HL-60 (cell line): ENCODE results near the gene JMJD7.

ENCODE experiments used
- DNase-seq, 2 experiments: peaks; one replicate each; pipeline ENCODE4 v3.0.0-alpha.2; 2010 to 2020; ENCODE audit warnings: low read depth in 1 of 2, low spot score in 1 of 2
- H3K27ac ChIP-seq: fragments of 250-450 bp; sonication (Bioruptor Pico); replicated peaks from 2 replicates; pipeline ENCODE4 v1.5.1; 2020; ENCODE audit warnings: mild to moderate bottlenecking, moderate library complexity
- H3K27me3 ChIP-seq: fragments of 250-450 bp; sonication (Bioruptor Pico); 2 replicates; pipeline ENCODE4 v1.5.1; 2021; ENCODE audit warnings: mild to moderate bottlenecking, moderate library complexity; ENCODE audit not compliant: insufficient read depth, poor library complexity, severe bottlenecking
- H3K4me3 ChIP-seq: replicated peaks from 2 replicates; pipeline ENCODE4 v1.5.1; 2011; ENCODE audit warnings: mild to moderate bottlenecking, control low read depth, low read length; ENCODE audit not compliant: insufficient read depth
- CTCF ChIP-seq: IDR thresholded peaks from one replicate; pipeline ENCODE4 v1.5.1; 2011; ENCODE audit warnings: low read length, control low read depth, inconsistent platforms; ENCODE audit not compliant: insufficient read depth
- GABPA ChIP-seq: IDR thresholded peaks from 2 replicates; pipeline ENCODE4 v1.6.1; 2012; ENCODE audit warnings: low read depth
- POLR2AphosphoS5 ChIP-seq: IDR thresholded peaks from 2 replicates; pipeline ENCODE4 v1.6.1; 2012; ENCODE audit warnings: low read depth
- SPI1 ChIP-seq: IDR thresholded peaks from 2 replicates; pipeline ENCODE4 v1.6.1; 2012; ENCODE audit warnings: low read depth, mild to moderate bottlenecking, borderline replicate concordance
- TF ChIP-seq, protein P1 (sequence below): IDR thresholded peaks from 2 replicates; pipeline ENCODE4 v1.6.1; 2012; ENCODE audit warnings: low read depth; ENCODE audit not compliant: insufficient replicate concordance

Gene JMJD7

GRCh38 chr15:41810651-41811431 lies 17.1 kb upstream of the JMJD7 start:
- no peak for DNase-seq

GRCh38 chr15:41811432-41812195 lies 16.3 kb upstream of the JMJD7 start:
- peak; percentile 41 to 84 for DNase-seq
- peak; percentile 83 for TF ChIP-seq CTCF
- TF ChIP-seq POLR2AphosphoS5: no peak
- no peaks in the 10 kb centered on the region for H3K27me3 ChIP-seq
- H3K4me3 ChIP-seq: no peak overlapping the region
- no peak overlapping the region for H3K27ac ChIP-seq

More at GRCh38 chr15:41810651-41811431, 17.1 kb upstream of the JMJD7 start:
- TF ChIP-seq SPI1: no peak
- no peak for TF ChIP-seq POLR2AphosphoS5
- TF ChIP-seq, protein P1, sequence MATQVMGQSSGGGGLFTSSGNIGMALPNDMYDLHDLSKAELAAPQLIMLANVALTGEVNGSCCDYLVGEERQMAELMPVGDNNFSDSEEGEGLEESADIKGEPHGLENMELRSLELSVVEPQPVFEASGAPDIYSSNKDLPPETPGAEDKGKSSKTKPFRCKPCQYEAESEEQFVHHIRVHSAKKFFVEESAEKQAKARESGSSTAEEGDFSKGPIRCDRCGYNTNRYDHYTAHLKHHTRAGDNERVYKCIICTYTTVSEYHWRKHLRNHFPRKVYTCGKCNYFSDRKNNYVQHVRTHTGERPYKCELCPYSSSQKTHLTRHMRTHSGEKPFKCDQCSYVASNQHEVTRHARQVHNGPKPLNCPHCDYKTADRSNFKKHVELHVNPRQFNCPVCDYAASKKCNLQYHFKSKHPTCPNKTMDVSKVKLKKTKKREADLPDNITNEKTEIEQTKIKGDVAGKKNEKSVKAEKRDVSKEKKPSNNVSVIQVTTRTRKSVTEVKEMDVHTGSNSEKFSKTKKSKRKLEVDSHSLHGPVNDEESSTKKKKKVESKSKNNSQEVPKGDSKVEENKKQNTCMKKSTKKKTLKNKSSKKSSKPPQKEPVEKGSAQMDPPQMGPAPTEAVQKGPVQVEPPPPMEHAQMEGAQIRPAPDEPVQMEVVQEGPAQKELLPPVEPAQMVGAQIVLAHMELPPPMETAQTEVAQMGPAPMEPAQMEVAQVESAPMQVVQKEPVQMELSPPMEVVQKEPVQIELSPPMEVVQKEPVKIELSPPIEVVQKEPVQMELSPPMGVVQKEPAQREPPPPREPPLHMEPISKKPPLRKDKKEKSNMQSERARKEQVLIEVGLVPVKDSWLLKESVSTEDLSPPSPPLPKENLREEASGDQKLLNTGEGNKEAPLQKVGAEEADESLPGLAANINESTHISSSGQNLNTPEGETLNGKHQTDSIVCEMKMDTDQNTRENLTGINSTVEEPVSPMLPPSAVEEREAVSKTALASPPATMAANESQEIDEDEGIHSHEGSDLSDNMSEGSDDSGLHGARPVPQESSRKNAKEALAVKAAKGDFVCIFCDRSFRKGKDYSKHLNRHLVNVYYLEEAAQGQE: no peak
- TF ChIP-seq GABPA: no peak
- H3K27ac ChIP-seq: no peak overlapping the region
- no peak overlapping the region for H3K4me3 ChIP-seq
- no peaks in the 10 kb centered on the region for H3K27me3 ChIP-seq

GRCh38 chr15:41812820-41813375 lies 15.0 kb upstream of the JMJD7 start:
- Histone ChIP-seq H3K4me3 (no peak overlapping the region), H3K27me3 (no peaks in the 10 kb centered on the region), H3K27ac (no peak overlapping the region)
- TF ChIP-seq POLR2AphosphoS5 (no peak), SPI1 (no peak), CTCF (no peak), GABPA (no peak)
- TF ChIP-seq, protein P1: no peak
- no peak for DNase-seq

- no peaks in the 10 kb centered on the region for H3K27me3 ChIP-seq
- no peak overlapping the region for H3K4me3 ChIP-seq
- H3K27ac ChIP-seq: no peak overlapping the region
- TF ChIP-seq POLR2AphosphoS5 (no peak), GABPA (no peak), CTCF (no peak), SPI1 (no peak)
- TF ChIP-seq, protein P1: no peak
- DNase-seq: no peak
Measured at GRCh38 chr15:41813426-41813825, 14.5 kb upstream of the JMJD7 start.
